Fibroblast of villous mesenchyme (primary cell): ENCODE measurements around the gene NEUROG1. TPM values are rescaled to one million over a fixed set of nuclear protein-coding genes. Genes with fewer than 3 reads are reported as not detected.

ENCODE experiments used
- DNase-seq: peaks from one replicate; pipeline ENCODE4 v3.0.0-alpha.2; 2010; ENCODE audit warnings: low read depth
- H3K4me3 ChIP-seq: 2 replicates; pipeline ENCODE4 v1.5.1; 2011; ENCODE audit warnings: low read depth, mild to moderate bottlenecking, low read length
- total RNA-seq: library from RNA; depleted of rRNA; stranded (reverse); fragments of >200 nt; gene quantifications from 2 replicates; pipeline ENCODE4 v1.2.3, GENCODE V29; 2012
- TF ChIP-seq, protein P1 (sequence below): IDR thresholded peaks from 2 replicates; pipeline ENCODE4 v1.5.1; 2012; ENCODE audit warnings: low read depth, mild to moderate bottlenecking, low read length; ENCODE audit not compliant: insufficient read depth

NEUROG1 gene
- total RNA-seq, 1 donor: not detected

DNA sequence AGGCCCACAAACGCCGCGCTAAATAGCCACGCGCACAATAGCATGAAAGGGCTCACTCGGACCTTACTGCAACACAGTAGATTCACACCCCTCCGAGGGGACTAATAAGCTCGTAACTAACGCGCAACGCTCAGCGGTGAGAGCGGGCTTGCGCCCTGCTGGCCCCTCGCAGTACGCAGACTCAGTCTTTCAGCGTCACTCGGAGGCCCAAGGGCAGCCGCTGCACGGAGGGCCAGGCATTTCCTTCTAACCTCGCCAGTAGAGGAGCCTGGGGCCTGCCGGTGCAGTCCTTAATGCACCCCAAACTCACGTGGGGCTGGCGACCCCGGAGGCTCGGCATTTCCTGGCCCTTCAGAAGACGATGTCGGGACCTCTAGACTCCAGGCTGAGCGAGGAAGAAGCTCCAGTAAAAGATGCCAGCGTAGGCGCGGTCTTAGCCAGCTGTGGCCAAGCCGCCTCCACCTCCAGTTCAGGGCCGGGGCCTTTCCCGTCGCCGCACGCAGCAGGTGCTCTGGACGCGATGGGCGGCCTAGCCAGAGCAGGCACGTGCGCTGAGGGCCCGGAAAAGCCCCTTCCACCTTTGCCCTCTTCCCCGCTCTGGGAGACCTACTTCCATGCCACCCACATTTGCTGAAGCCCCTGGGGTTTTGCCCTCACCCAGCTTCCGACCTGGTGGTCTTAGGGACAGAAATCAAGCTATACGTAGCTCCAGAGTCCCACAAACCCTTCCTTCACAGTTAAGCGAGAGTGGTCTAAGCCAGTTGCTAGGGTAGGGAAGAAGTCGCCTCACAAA is 45.3 kb downstream of the NEUROG1 start:
- DNase-seq: no peak
- no peak overlapping the region for H3K4me3 ChIP-seq
- TF ChIP-seq, protein P1, sequence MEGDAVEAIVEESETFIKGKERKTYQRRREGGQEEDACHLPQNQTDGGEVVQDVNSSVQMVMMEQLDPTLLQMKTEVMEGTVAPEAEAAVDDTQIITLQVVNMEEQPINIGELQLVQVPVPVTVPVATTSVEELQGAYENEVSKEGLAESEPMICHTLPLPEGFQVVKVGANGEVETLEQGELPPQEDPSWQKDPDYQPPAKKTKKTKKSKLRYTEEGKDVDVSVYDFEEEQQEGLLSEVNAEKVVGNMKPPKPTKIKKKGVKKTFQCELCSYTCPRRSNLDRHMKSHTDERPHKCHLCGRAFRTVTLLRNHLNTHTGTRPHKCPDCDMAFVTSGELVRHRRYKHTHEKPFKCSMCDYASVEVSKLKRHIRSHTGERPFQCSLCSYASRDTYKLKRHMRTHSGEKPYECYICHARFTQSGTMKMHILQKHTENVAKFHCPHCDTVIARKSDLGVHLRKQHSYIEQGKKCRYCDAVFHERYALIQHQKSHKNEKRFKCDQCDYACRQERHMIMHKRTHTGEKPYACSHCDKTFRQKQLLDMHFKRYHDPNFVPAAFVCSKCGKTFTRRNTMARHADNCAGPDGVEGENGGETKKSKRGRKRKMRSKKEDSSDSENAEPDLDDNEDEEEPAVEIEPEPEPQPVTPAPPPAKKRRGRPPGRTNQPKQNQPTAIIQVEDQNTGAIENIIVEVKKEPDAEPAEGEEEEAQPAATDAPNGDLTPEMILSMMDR: no peak

DNA sequence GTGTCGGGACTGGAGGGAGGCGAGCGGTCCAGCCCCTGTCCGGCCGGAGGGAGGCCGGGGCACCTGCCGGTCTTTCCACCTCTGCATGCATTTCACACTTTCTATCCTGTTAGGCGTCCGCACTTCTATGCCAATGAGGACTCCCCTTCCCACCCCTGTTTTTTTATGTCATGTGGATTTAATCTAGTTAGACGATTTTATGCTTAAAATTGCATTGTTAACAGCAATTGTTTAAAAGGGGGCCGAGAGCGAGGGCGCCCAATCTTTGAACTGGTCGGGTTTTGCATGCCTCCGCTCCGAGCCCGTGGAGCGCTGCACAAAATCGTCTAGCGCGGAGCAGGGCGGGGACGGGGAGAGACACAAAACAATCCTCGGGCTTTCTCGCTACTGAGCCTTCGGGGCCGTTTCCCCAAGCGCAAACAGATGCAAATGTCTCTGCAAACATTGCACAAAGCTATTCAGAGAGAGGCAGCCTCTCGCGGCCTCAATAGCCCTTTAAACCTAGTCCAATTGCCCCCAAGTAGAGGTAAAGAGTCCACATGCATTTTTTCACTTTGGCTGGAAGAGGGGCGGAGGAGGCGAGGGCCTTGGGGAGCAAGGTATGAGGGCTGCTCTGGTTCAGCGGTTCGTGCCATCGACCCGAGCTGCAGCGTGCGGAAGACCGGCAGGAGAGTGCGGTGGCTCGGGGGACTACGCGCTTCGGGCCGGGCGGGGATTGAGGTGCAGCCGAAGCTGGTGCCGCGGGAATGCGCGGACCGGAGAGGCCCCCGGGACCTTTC is 46.1 kb downstream of the NEUROG1 start:
- TF ChIP-seq, protein P1: no peak
- DNase-seq: no peak
- H3K4me3 ChIP-seq: no peak overlapping the region

DNA sequence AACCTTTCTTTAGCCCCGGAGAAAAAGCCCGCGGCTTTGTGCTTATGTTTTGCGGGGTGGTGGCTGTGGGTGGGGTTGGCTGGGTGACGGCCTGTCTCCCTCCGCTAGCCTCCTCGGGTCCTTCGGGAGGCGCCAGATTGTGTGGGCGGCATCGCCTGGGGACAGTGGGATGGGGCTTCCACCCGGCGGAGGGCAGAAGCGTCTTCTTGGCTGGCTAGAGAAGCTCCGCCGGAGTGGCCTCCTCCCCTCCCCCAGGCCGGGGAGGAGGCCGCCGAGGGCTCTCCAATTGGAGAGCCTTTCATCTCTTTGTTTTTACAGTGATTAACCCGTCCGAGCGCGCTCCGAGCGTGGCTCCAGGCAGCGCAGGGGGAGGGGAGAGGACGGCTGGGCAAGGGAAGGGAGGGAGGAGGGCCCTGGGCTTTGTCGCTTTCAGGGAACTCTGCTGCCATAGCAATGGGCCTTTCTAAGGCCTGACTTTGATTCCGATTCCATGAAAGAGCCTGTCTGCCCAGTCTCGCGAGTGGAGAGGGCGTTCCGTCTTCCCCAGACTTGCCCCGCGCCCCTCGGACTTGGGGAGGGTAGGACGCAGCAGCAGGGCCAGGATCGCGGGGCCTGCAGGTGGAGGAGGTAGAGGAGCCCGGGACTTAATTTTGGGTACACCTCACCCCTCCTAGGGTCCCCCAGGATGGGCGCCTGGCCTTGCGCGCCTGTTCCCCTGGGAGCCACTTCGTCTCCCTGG is 46.9 kb downstream of the NEUROG1 start:
- DNase-seq: peak; percentile 16
- TF ChIP-seq, protein P1: no peak
- peak overlapping the region; percentile 42 for H3K4me3 ChIP-seq

DNA sequence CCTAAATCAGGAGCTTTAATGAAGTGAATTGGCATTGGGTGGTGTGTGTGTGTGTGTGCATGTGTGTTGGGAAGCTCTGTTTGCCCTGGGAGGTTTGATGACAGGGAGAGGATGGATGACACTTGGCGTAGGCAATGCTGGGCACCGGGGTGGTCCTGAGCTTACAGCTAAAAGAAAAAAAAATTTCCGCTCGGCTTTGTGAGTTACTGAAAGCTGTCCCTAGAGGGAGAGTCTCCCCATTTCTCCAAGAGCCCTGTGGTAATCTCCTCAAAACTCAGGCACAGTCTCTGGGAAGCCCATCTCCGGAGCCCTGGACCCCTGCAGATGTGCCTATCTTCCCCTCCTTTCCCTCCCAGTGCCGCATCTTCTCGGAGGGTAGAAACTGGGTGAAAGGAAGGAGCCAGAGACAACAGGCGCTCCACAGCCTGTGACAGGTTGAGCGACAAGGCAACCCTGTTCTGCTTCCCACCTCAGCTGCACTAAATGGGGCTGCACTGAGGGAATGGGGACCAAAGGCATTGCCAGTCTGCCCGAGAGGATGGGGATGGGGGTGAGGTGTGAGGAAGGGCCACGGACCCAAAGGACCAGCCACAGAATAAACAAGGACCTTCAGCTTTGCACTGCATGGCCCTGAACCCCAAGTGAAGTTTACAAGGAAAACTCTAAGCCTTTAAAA is 47.8 kb downstream of the NEUROG1 start:
- H3K4me3 ChIP-seq: no peak overlapping the region
- TF ChIP-seq, protein P1: no peak
- no peak for DNase-seq

DNA sequence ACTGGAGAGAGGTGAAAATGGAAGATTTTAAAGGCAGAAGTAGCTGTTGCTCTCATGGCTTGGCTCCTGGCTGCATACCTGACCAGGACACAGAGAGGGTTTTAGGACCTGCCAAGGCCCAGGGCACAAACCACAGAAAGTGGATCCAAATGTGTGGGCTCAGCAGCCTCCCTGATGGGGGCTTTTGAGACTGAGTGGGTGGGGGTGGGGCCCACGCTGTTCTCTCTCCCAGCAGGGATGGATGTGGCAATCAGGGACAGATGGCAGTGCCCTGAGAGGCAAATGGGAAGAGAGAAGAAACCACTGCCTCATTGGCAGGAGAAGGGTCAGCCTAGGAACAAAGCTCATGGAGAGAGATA is 48.7 kb downstream of the NEUROG1 start:
- TF ChIP-seq, protein P1: no peak
- H3K4me3 ChIP-seq: no peak overlapping the region
- DNase-seq: no peak
